GM19043 (cell line): ENCODE results near the gene AHCYL2.
"Not testable (repeated sequence)": the region's sequence is repeated elsewhere in the genome, so short reads cannot be mapped to it uniquely, and the experiment has no call there.

ENCODE experiments used
- ATAC-seq: cut with Tn5 transposase; IDR thresholded peaks from one replicate; pipeline ENCODE4 v1.9.1; 2021; ENCODE audit warnings: low read depth; ENCODE audit not compliant: unreplicated experiment

The AHCYL2 gene

DNA sequence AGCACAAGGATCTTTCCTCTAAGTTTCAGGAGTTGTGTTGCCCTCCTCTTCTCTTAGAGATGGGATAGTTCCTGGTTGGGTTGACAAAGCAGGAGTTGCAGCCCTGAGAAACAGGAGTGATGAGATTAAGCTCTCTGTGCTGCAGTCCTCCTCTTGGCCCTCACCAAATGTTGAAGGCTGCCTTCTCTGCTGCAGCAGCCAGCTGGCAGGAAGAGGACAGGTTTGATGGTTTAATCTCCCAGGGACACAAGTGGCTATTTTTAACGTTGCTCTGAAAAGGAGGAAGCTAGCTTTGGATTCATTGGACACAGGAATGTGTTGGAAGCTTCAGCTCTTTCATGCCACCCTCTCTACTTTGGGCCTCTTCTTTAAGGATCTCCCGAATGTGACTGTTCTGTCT, 218.8 kb downstream of the AHCYL2 start:
- ATAC-seq, result no peak

GRCh38 chr7:129444776-129445175, 219.9 kb downstream of the AHCYL2 start:
- not testable (repeated sequence) for ATAC-seq

- not testable (repeated sequence) for ATAC-seq
Measured at GRCh38 chr7:129446925-129447324, 222.1 kb downstream of the AHCYL2 start.

GRCh38 chr7:129447445-129447844, 222.6 kb downstream of the AHCYL2 start:
- ATAC-seq, result not testable (repeated sequence)

- not testable (repeated sequence) for ATAC-seq
Measured at GRCh38 chr7:129448608-129449007, 223.8 kb downstream of the AHCYL2 start.

- ATAC-seq, result no peak
Measured at GRCh38 chr7:129450295-129450694, 225.5 kb downstream of the AHCYL2 start.

DNA sequence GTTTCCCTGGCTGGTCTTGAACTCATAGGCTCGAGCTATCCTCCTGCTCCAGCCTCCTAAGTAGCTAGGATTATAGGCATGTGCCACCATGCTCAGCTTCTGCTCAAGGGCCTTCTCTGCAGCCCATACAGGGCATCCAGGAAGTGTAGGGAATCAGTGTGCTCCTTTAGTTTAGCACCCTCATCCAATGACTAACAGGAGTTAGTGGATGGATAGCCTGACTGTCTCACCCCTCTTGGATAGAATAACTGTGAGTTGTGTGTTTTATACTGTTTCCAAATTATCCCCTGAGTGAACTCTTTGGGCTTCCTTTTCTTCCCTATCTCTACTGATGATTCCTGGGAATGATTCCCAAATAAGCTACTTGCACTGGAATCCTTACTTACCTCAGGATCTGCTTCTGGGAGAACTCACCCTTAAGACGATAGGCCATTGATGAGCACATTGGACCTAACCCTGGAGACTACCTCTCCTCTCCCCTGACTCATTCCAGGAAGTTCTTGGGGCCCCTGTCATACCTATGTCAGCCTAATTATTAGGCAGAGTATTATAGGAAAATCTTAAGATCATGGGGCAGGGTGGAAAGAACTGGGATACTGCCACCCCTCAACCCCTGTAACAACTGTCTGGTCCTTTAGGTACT, 227.9 kb downstream of the AHCYL2 start:
- ATAC-seq, result no peak

GRCh38 chr7:129453510-129454248, 228.8 kb downstream of the AHCYL2 start:
- no peak for ATAC-seq

GRCh38 chr7:129454249-129454551, 229.4 kb downstream of the AHCYL2 start:
- ATAC-seq, result no peak

GRCh38 chr7:129456421-129456820, 231.6 kb downstream of the AHCYL2 start:
- no peak for ATAC-seq

DNA sequence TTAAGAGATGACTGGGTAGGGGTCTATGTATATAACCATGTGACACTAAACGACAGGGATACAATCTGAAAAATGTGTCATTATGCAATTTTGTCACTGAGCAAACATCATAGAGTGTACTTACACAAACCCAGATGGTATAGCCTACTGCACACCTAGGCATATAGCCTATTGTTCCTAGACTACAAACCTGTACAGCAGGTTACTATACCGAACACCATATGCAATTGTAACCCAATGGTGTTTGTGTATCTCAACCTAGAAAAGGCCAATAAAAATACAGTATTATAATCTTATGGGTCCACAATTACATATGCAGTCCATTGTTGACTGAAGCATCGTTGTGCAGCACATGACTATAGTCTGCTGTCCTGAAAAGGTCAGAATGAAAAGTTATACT, 232.3 kb downstream of the AHCYL2 start:
- ATAC-seq, result no peak

- ATAC-seq, result no peak
Measured at GRCh38 chr7:129458171-129458570, 233.3 kb downstream of the AHCYL2 start.

GRCh38 chr7:129461809-129462208, 237.0 kb downstream of the AHCYL2 start:
- ATAC-seq, result no peak

DNA sequence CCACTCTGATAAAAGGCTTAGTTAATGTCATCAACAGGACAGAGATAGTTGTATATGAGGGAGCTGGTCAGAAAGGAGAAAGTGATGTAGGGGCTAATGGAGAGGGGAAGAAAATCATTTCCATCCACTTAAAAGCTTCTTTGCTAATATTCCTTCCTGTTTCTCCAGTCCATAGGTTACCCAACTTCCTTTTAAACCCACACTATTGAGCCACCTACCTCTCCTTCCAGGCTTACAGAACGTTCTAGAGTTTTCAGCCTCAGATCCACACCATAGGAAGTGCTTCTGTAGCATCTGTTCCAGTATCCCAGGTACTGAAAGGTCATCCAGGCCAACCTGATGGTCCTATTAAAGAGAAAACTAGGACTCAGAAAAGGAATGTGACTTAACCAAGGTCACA, 237.6 kb downstream of the AHCYL2 start:
- no peak for ATAC-seq

DNA sequence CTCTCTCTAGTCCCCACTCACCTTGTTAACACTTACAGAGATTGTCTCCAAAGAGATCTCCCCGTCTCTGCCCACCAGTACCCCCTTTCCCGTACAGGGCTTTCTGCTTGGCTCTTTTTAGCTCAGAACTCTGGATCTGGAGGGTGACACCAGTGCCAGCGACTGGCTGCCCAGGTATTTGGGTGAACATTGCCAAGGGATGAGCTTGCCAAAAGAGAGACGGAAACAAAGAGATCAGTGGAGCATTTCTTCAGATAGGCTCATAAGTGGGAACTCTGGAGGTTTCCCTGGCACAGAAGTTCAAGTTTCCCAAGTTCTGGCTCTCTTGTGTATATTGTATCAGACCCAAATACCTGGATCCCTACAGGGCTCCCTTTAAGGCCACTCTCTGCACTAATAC, 239.4 kb downstream of the AHCYL2 start:
- no peak for ATAC-seq

DNA sequence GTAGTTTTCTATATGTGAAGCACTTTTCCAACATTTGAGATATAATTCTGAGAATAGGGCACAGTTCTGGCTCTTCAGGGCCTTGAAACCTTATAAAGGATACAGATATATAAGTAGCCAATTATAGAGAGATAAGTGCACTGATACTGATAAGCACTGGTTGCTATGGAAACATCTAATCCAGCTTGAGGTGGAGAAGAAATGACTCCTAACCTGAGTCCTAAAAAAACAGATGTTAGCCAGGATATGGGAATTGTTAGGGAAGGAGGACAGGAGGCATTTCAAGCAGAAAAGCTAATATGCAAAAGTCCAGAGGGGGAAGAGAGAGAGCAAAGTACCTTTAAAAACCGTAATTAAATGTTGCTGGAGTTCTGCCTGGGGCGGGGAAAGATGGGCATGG, 240.2 kb downstream of the AHCYL2 start:
- ATAC-seq, result no peak

GRCh38 chr7:129466796-129467195, 242.0 kb downstream of the AHCYL2 start:
- ATAC-seq, result no peak

DNA sequence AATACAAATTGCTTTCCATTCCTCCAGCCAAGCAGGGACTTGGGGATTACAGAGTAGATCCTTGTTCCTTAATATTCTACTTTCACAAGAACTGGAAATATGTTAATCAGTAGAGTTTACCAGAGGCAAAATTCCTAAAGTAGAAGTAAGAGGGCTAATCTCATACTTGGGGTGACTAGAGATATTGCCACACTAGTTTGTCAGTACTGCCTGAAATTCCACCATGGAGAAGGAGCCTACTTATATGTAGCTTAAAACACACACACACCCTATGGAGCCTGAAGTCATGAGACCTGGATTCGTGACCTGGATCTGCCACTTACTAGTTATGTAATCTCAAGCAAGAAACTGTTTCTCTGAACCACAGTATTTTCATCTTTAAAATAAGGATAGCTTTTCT, 243.3 kb downstream of the AHCYL2 start:
- ATAC-seq, result no peak

DNA sequence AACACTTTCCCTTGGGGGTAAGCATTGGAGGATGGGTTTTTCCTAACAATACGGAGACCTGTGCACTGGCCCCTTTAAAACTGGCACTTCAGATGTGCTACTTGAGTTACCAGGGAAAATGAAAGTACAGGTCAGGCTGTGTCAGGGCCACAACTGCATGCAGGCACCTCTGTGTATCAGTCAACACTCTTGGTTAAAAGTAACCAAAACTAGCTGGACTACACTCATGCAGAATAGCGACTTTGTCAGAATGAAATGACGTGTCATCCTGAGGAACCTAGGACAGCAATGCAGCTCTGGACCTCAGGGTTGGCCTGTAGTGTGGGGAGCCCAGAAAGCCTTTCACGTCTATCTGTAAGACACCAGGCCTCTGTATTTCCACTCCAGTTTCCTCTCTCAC, 243.7 kb downstream of the AHCYL2 start:
- ATAC-seq, result no peak

GRCh38 chr7:129469930-129470329, 245.1 kb downstream of the AHCYL2 start:
- ATAC-seq, result no peak

DNA sequence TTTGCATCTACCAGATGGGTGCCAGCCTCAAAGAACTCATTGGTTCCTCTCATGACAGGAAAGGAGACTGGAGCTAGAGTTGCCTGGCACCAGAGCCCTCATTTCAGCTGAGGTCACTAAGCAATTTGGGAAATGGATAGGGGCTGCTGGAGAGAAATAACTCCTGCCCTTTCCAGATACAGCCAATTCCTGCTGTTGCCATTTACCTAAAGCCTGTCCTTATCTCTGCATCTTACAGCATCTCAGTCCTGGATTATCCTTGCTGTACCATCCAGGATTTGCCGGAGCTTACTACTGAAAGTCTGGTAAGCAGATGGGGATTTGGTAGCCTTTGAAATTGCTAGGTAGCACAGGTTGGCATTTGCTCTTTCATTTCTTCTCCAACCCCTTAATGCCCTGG, 245.6 kb downstream of the AHCYL2 start:
- ATAC-seq, result no peak

GRCh38 chr7:129471402-129471827, 246.6 kb downstream of the AHCYL2 start:
- no peak for ATAC-seq
